Endothelial cell of umbilical vein (primary cell): ENCODE measurements around the gene SLC2A6. TPM values are rescaled to one million over a fixed set of nuclear protein-coding genes. Genes with fewer than 3 reads are reported as not detected.

ENCODE experiments used
- BruUV-seq: library from RNA; stranded (reverse); fragments of 400-500 nt; replicated peaks from 2 replicates; lab custom pipeline; 2021; lab: Mats Ljungman, UMichigan
- CTCF ChIA-PET: fragments of 300-600, 350-600 bp; sonication (Branson Sonifier 250); formaldehyde crosslinking; loops from one replicate; lab custom pipeline; 2021; ENCODE audit warnings: antibody characterized with exemption, inconsistent platforms; lab: Charles Lee
- POLR2A ChIA-PET: fragments of 300-600, 350-600 bp; sonication (Branson Sonifier 250); formaldehyde crosslinking; loops from one replicate; lab custom pipeline; 2021; ENCODE audit warnings: antibody characterized with exemption, inconsistent platforms; lab: Charles Lee
- DNase-seq: peaks from one replicate; pipeline ENCODE4 v3.0.0-alpha.2; 2011; ENCODE audit warnings: low read depth, low spot score
- FAIRE-seq: peaks from 2 replicates; lab custom pipeline; 2011; peaks lifted over from hg19 to GRCh38; lab: Jason Lieb, UNC
- H2AFZ ChIP-seq: 2 replicates; pipeline ENCODE4 v1.6.0; 2012; ENCODE audit warnings: low read depth, low read length, control low read depth, inconsistent platforms
- H3K27ac ChIP-seq: 2 replicates; pipeline ENCODE4 v1.5.1; 2011; ENCODE audit warnings: low read depth, mild to moderate bottlenecking, control low read depth, low read length, moderate library complexity; ENCODE audit not compliant: insufficient read depth
- H3K27me3 ChIP-seq, 2 experiments: 2 replicates each; pipeline versions ENCODE4 v1.6.0 to v1.6.1; 2011; ENCODE audit warnings: low read length in 2 of 2, mixed read lengths in 1 of 2; ENCODE audit not compliant: control insufficient read depth in 2 of 2, insufficient read depth in 2 of 2
- H3K36me3 ChIP-seq, 2 experiments: 2 replicates in 1 of 2; 3 replicates in 1 of 2; pipeline ENCODE4 v1.5.1; 2011; ENCODE audit warnings: low read length in 2 of 2, mild to moderate bottlenecking in 1 of 2, moderate library complexity in 1 of 2; ENCODE audit not compliant: control insufficient read depth in 2 of 2, insufficient read depth in 2 of 2; ENCODE audit errors: extremely low read depth in 1 of 2
- H3K4me1 ChIP-seq: 3 replicates; pipeline ENCODE4 v1.5.1; 2011; ENCODE audit warnings: mild to moderate bottlenecking, low read length; ENCODE audit not compliant: control insufficient read depth, insufficient read depth; ENCODE audit errors: extremely low read depth
- H3K4me2 ChIP-seq: 2 replicates; pipeline ENCODE4 v1.6.1; 2011; ENCODE audit warnings: low read length, control low read depth, mixed read lengths; ENCODE audit not compliant: insufficient read depth
- H3K4me3 ChIP-seq, 3 experiments: fragments of 200-600 bp in 1 of 3; sonication (generic), shearing (Covaris generic) in 1 of 3; replicated peaks in 1 of 3; 2 replicates each; pipeline ENCODE4 v1.5.1; 2011 to 2016; ENCODE audit warnings: control low read depth in 3 of 3, low read length in 3 of 3, mild to moderate bottlenecking in 2 of 3, inconsistent platforms in 1 of 3, low read depth in 1 of 3, moderate library complexity in 1 of 3; ENCODE audit not compliant: insufficient read depth in 1 of 3
- H3K79me2 ChIP-seq: 2 replicates; pipeline ENCODE4 v1.6.0; 2012; ENCODE audit warnings: low read length, inconsistent platforms; ENCODE audit not compliant: control insufficient read depth, insufficient read depth
- H3K9ac ChIP-seq: replicated peaks from 2 replicates; pipeline ENCODE3; 2011; ENCODE audit warnings: low read length, control low read depth; ENCODE audit not compliant: insufficient read depth; ENCODE audit errors: extremely low read depth
- H3K9me1 ChIP-seq: replicated peaks from 3 replicates; pipeline ENCODE4 v1.6.0; 2011; ENCODE audit warnings: mild to moderate bottlenecking, low read length; ENCODE audit not compliant: control insufficient read depth, insufficient read depth; ENCODE audit errors: extremely low read depth
- H3K9me3 ChIP-seq: replicated peaks from 2 replicates; pipeline ENCODE4 v1.5.1; 2012; ENCODE audit warnings: low read length, inconsistent platforms; ENCODE audit not compliant: control insufficient read depth, insufficient read depth
- H4K20me1 ChIP-seq: replicated peaks from 2 replicates; pipeline ENCODE3; 2011; ENCODE audit warnings: mild to moderate bottlenecking, low read length; ENCODE audit not compliant: control insufficient read depth, insufficient read depth; ENCODE audit errors: extremely low read depth
- CTCF ChIP-seq, 2 donors: IDR thresholded peaks; 1 replicate in 1 of 2; 2 replicates in 1 of 2; pipeline ENCODE4 v1.5.1; 2011; ENCODE audit warnings: low read length in 2 of 2, mild to moderate bottlenecking in 2 of 2, moderate library complexity in 2 of 2, control low read depth in 1 of 2, inconsistent platforms in 1 of 2, low read depth in 1 of 2; ENCODE audit not compliant: insufficient read depth in 1 of 2; ENCODE audit errors: extremely low read depth in 1 of 2
- FOS ChIP-seq: IDR thresholded peaks from 2 replicates; pipeline ENCODE4 v1.6.1; 2011; ENCODE audit warnings: mild to moderate bottlenecking, low read length, moderate library complexity, borderline replicate concordance; ENCODE audit not compliant: insufficient read depth
- GATA2 ChIP-seq: IDR thresholded peaks from 2 replicates; pipeline ENCODE4 v1.7.0; 2011; ENCODE audit warnings: low read depth, mild to moderate bottlenecking, moderate library complexity, mixed read lengths, low read length; ENCODE audit not compliant: insufficient read length, insufficient read depth
- JUN ChIP-seq: IDR thresholded peaks from 2 replicates; pipeline ENCODE4 v1.6.1; 2011; ENCODE audit warnings: borderline replicate concordance, low read depth; ENCODE audit not compliant: insufficient read length, insufficient read depth
- MAX ChIP-seq: IDR thresholded peaks from 2 replicates; pipeline ENCODE4 v1.6.1; 2011; ENCODE audit not compliant: insufficient read depth, insufficient read length
- MYC ChIP-seq: IDR thresholded peaks from one replicate; pipeline ENCODE4 v1.6.1; 2011; ENCODE audit warnings: mild to moderate bottlenecking, low read depth, low read length
- POLR2A ChIP-seq: IDR thresholded peaks from 2 replicates; pipeline ENCODE4 v1.6.1; 2012; ENCODE audit warnings: low read depth, mild to moderate bottlenecking, control low read depth, low read length
- POLR2AphosphoS5 ChIP-seq: IDR thresholded peaks from 2 replicates; pipeline ENCODE4 v1.6.1; 2012; ENCODE audit warnings: low read depth, mild to moderate bottlenecking, control low read depth, low read length, moderate library complexity; ENCODE audit not compliant: insufficient read depth
- dilution Hi-C: fragments of 300-500 bp; cut with MboI; formaldehyde crosslinking; loops from one replicate; pipeline ENCODE4 v1.15.0; 2019; ENCODE audit warnings: low sequenced_read_pairs; ENCODE audit not compliant: extremely low pct_ligation_motif_present
- intact Hi-C: fragments of 100-400 bp; cut with micrococcal nuclease; formaldehyde crosslinking; loops from one replicate; pipeline ENCODE4 v1.10.0; 2022
- polyA plus RNA-seq, 4 experiments: library from polyadenylated mRNA; depleted of rRNA in 3 of 4; stranded (reverse) in 3 of 4; unstranded in 1 of 4; fragments of >200 nt; gene quantifications; 2 replicates each; pipeline versions ENCODE4 v1.2.1 to v1.2.3, GENCODE V29; 2011 to 2012; ENCODE audit warnings: missing spikeins in 1 of 4
- total RNA-seq: library from RNA; stranded (reverse); gene quantifications from 2 replicates; pipeline ENCODE4 v1.2.3, GENCODE V29; 2021

Gene SLC2A6
- total and polyA plus RNA-seq, 2 donors (not counting 3 experiments of a cell fraction or from before 2014, with no cell fraction given), result 35.7 to 39.6 TPM

- Histone ChIP-seq H3K4me3 (no peak overlapping the region), H3K9me1 (no peaks in the 10 kb centered on the region), H3K4me2 (no peak overlapping the region), H2AFZ (no peak overlapping the region), H3K27me3 (no peaks in the 10 kb centered on the region), H3K9me3 (no peaks in the 10 kb centered on the region), H3K4me1 (no peaks in the 10 kb centered on the region), H4K20me1 (no peaks in the 10 kb centered on the region), H3K79me2 (no peaks in the 10 kb centered on the region), H3K36me3 (no peaks in the 10 kb centered on the region), H3K9ac (no peak overlapping the region), H3K27ac (no peak overlapping the region)
- FAIRE-seq (no peak), DNase-seq (no peak)
- intact Hi-C loops (no loop called here), dilution Hi-C loops (no loop called here)
- CTCF ChIA-PET, result interaction anchor here (0.9 kb wide), 1 partner anchor 33 kb away, joined by 3 read pairs; no protein-coding TSS in a partner anchor
- no TSS peak for BruUV-seq
- TF ChIP-seq MYC, result no peak
- no peak for TF ChIP-seq CTCF (IDR thresholded peaks at IDR 0.05; ENCODE audit: extremely low read depth in 1 of 2, insufficient read depth in 1 of 2, low read depth in 1 of 2, low read length in 2 of 2)
- no peak for TF ChIP-seq FOS
- no peak for TF ChIP-seq MAX
- TF ChIP-seq GATA2, result no peak
- TF ChIP-seq JUN, result no peak
- TF ChIP-seq POLR2A, result no peak
- no peak for TF ChIP-seq POLR2AphosphoS5
- POLR2A ChIA-PET, result no interaction called here
These were observed 41.4 kb upstream of the SLC2A6 start for GRCh38 chr9:133520121-133520835.
